Limb (tissue), 2 donors: ENCODE data around the gene MED23.

ENCODE experiments used
- DNase-seq, 2 donors: peaks; one replicate each; pipeline ENCODE4 v3.0.0-alpha.2; 2016; ENCODE audit errors: extremely low spot score in 2 of 2

Gene MED23

GRCh38 chr6:131642565-131642964 is 14.5 kb upstream of the MED23 start:
- no peak for DNase-seq

DNA sequence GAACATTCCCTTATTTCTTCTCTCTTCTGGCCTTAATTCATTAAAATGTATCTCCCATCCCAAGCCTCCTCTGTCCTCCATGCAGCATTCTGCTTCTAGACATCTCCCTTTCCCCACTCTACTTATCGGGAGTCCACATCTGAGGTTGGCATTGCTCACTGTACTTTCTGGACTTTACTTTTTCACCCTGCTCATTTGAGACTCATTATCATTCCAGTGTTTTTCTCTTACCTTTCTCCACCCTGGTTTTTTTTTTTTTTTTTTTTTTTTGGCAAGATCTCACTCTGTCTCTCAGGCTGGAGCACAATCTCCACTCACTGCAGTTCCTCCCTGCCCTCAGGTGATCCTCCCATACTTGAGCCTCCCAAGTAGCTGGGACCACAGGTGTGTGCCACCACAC is 13.5 kb upstream of the MED23 start:
- DNase-seq, result no peak

DNA sequence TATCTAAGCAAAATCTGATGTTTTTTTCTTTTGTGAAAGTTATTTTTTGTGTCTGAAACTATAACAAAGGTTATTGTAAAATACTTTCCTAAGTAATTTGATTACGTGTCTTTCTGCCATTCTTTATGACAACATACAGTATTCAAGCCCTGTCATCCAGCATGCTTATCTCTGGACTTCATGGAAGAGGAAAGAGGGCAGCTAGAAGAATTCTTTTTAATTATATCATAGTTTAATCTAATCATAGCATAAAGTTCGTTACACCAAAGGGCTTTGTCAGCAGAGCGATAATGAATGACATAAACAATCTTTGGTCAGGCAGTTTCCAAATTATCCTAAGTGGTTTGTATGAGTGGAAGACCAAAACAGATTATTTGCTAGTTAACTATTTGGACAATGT is 12.5 kb upstream of the MED23 start:
- DNase-seq, result no peak

- DNase-seq, result no peak
Measured at GRCh38 chr6:131640100-131640499, 12.1 kb upstream of the MED23 start.

GRCh38 chr6:131638013-131638412 is 10.0 kb upstream of the MED23 start:
- DNase-seq, result no peak

GRCh38 chr6:131636880-131637792 is 9.1 kb upstream of the MED23 start, which contains the start of gene ENPP3:
TSS of gene ENPP3 (plus strand) at chr6:131637302. CDS start at chr6:131637385, 83 bp downstream.
- no peak for DNase-seq

DNA sequence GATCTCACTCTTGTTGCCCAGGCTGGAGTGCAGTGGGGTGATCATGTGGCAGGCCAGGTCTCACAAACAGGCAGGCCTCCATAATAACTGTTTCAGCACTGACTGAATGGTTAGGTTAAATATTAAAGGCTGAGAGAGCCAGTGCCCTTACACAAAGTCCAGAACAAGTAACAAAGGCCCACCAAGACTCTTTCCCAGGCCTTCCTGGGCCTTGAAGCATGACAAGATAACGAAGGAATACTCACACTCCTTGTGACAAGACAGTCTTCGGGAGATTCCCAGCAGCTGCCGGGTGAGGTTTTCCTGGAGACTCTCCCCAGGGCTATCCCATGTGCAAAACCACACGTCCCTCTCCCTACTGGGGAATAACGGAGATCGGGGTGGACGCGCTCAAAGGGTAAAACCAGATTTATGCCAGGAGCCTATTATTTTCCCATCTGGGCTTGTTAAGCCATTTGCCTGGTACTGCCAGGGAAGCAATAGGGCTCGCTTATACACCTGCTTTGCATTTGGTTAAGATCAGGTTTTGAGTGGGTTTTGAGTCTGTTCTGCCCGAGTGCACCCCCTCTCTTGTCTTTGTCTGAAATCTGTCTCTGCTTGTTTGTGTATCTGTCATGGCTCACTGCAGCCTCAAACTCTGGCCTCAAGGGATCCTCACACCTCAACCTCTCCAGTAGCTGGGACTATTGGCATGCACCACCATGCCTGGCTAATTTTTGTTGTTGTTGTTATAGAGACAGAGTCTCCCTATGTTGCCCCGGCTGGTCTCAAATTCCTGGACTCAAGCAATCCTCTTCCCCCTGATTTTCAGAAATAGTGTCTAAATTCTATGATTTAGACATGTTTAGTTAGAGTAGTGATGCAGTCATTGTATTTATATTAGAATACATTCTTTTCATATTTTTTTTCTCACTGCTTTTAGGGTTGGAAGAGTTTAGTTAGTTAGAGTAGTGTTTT is 7.6 kb upstream of the MED23 start:
- DNase-seq, result no peak

- no peak for DNase-seq
Measured at GRCh38 chr6:131631625-131632289, 3.7 kb upstream of the MED23 start.

DNA sequence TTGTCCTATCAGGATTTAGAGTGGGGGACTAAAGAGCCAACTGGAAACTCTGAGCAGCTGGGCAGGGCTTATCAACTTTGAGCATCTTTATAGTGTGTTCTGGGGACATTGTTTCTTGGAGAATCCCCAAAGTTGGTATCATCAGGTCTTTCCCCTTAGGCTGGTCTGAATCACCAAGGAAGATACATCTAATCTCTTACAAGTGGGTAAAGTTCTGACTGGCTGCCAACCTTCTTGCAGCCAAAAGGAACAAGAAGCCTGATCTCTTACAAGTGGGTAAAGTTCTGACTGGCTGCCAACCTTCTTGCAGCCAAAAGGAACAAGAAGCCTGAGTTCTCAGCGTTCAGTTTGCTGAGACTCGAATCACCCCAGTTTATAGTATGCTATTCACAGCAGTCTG is 1.6 kb upstream of the MED23 start:
- DNase-seq, result no peak

DNA sequence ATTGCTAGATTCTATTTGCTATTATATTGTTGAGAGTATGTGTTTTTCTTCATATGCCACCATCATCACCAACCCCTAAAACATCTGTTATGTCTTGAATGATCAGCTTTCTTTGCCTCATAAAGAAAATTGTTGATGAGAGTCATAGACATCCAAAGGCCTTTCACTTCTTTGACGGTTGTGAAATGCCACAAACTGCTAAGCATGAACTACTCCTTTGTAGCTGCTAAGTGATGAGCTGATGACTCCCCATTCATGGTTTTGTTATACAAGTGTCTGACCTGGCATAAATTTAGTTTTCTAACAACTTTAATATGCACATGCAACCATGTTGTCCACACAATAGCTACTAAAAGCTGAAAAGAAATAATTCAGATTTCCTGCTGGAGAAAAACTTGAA is 684 bp upstream of the MED23 start:
- no peak for DNase-seq

DNA sequence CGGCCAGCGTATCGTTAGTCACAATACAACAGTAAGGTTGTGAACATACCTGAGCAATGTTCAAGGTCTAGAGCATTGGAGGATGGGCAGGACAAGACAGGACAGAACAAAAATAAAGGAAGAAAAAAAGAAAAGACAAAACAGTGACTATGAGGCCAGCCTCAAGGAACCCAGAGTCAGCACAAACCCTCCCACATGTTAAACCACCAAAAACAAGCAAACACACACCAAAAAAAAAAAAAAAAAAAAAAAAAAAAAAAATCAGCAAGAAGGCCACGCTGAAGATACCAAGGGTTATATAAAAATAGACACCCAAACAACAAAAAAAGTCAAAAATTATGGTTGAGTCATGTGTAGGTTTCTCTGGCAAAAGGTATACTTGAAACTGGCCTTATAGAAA is 12.8 kb downstream of the MED23 start:
- DNase-seq, result no peak

DNA sequence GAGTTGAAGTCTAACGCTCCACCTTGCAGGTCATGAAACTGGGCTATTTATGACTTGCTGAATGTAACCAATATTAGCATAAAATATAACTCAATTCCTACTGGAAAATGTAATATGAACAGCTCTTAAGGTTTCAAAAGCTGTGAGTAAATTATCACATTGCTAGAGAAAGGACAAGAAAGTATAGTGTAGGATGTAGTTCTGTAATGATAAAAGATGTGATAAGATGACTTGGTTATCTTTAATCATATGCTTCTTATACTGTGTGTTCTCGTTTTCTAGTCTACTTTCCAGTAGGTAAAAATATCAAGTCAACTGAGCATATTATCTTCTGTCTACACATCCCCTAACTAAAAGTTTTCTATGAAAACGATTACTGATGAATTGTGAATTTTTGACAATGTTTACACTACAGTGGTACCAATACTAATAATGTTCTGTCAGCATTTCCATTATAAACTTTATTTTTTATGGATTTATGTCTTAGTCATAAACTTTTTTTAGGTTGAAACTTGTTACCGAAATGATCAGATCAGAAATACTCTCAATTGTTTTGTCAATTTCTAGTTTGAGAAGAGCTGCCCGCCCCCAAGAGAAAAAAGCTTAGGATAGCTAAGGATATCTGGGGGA is 14.6 kb downstream of the MED23 start:
- no peak for DNase-seq

- no peak for DNase-seq
Measured at GRCh38 chr6:131602781-131603312, 25.2 kb downstream of the MED23 start.

DNA sequence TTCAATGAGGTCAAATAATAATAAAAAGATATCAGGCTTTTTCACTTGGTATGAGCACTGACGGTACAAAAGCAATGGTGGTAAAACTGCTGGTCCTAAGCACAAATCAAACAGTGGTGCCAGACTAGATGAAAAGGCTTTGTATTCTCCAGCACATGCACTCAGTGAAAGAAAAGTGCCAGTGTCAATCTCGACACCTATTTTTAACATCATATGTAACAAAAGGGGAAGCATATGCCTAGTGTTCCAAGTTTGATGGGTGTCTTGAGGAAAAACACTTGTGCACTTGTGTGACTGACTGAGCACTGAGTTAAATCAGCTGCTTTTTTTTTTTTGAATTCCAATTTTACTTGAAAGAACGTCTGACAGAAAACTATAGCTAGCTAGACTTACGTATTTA is 27.3 kb downstream of the MED23 start:
- no peak for DNase-seq

- no peak for DNase-seq
Measured at GRCh38 chr6:131597446-131597845, 30.6 kb downstream of the MED23 start.

- DNase-seq, result no peak
Measured at GRCh38 chr6:131594074-131594473, 34.0 kb downstream of the MED23 start.

DNA sequence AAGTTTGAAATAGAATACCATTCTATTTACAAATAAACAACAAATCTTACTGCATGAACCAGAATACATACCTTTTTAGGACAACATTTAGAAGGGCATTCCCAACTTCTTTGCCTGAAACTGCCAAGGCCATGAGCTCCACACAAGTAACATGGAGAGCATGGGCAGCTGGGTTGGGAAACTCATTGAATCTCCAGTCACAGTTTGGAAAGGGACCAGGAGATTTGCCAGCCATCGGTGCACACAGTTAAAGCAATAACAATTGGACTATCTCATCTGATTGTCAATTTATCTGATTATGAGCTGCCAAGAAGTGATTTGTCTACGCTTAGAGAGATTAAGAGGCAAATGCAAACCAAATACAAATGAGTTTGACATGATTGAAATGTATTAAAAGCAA is 35.1 kb downstream of the MED23 start:
- DNase-seq, result no peak

- no peak for DNase-seq
Measured at GRCh38 chr6:131588643-131589042, 39.4 kb downstream of the MED23 start.

- no peak for DNase-seq
Measured at GRCh38 chr6:131587909-131588308, 40.1 kb downstream of the MED23 start.

GRCh38 chr6:131586543-131586942 is 41.5 kb downstream of the MED23 start:
- DNase-seq, result no peak

DNA sequence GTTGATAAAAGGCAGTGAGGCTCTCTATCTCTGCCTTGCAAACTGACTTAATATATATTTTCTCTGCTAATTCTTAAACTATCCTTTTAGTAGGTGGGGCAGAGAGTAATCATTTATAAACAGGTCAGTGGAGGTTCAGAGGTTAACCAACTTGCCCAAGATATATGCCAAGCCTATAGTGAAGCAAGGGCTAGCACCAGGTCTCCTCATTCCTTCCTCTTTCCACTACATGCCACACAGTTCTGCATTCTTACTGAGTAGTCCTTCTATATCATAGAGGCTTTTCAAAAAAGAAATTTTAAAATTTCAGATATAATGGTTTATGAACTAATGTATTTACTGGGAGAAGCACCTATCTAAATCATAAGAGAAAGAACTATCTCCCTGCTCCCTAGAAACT is 46.5 kb downstream of the MED23 start:
- no peak for DNase-seq
